K562 (cell line): ENCODE results near the gene STAB2. TPM values are rescaled to one million over a fixed set of nuclear protein-coding genes. Genes with fewer than 3 reads are reported as not detected.

Source experiments
- ATAC-seq: fragments of 200-7000 bp; cut with Tn5 transposase; 3 replicates; pipeline ENCODE4 v1.9.1; 2020; ENCODE audit warnings: moderate library complexity
- BruUV-seq: library from RNA; stranded (reverse); fragments of 400-500 nt; replicated peaks from 2 replicates; lab custom pipeline; 2021; lab: Mats Ljungman, UMichigan
- CTCF ChIA-PET: fragments of 300-600 bp; formaldehyde crosslinking; extraction: SDS; loops from one replicate; lab custom pipeline; 2021; ENCODE audit warnings: low intra/inter-chr PET ratio; lab: Yijun Ruan, JAX
- POLR2A ChIA-PET: fragments of 300-600, 350-650 bp; sonication (Branson Sonifier 250); formaldehyde crosslinking; extraction: SDS; loops from one replicate; lab custom pipeline; 2021; ENCODE audit warnings: antibody characterized with exemption, inconsistent platforms; lab: Yijun Ruan, JAX
- DNase-seq, 4 experiments: peaks; one replicate each; pipeline versions ENCODE4 v3.0.0 to v3.0.0-alpha.2; 2011 to 2018; ENCODE audit warnings: low spot score in 3 of 4, mixed read lengths in 3 of 4; ENCODE audit errors: extremely low read depth in 1 of 4
- FAIRE-seq: peaks from 2 replicates; lab custom pipeline; 2011; peaks lifted over from hg19 to GRCh38; lab: Jason Lieb, UNC
- H2AFZ ChIP-seq: 2 replicates; pipeline ENCODE4 v1.6.0; 2011; ENCODE audit warnings: low read depth, low read length, control low read depth, inconsistent platforms
- H3K27ac ChIP-seq: fragments of 200-600 bp; 3 replicates; pipeline ENCODE4 v1.8.0; 2011; ENCODE audit warnings: low read depth, mild to moderate bottlenecking, control low read depth, inconsistent platforms, low read length, moderate library complexity, mixed read lengths; ENCODE audit errors: extremely low read depth
- H3K27me3 ChIP-seq, 2 experiments: fragments of 300-600 bp in 1 of 2; 2 replicates in 1 of 2; 3 replicates in 1 of 2; pipeline versions ENCODE4 v1.6.0 to v1.8.0; 2011; ENCODE audit warnings: inconsistent platforms in 2 of 2, low read length in 2 of 2, mild to moderate bottlenecking in 1 of 2, mixed read lengths in 1 of 2, moderate library complexity in 1 of 2; ENCODE audit not compliant: control insufficient read depth in 2 of 2, insufficient read depth in 2 of 2
- H3K36me3 ChIP-seq: fragments of 300-600 bp; 3 replicates; pipeline ENCODE4 v1.8.0; 2011; ENCODE audit warnings: mild to moderate bottlenecking, low read length, inconsistent platforms; ENCODE audit not compliant: control insufficient read depth, insufficient read depth
- H3K4me1 ChIP-seq, 2 experiments: fragments of 200-600 bp in 1 of 2; replicated peaks in 1 of 2; 2 replicates in 1 of 2; 3 replicates in 1 of 2; pipeline versions ENCODE4 v1.5.1 to v1.8.0; 2011; ENCODE audit warnings: inconsistent platforms in 2 of 2, low read length in 2 of 2, mild to moderate bottlenecking in 1 of 2, mixed read lengths in 1 of 2, moderate library complexity in 1 of 2; ENCODE audit not compliant: control insufficient read depth in 2 of 2, insufficient read depth in 2 of 2
- H3K4me2 ChIP-seq: 2 replicates; pipeline ENCODE4 v1.6.1; 2011; ENCODE audit warnings: low read length, control low read depth, inconsistent platforms, mixed read lengths; ENCODE audit not compliant: insufficient read depth
- H3K4me3 ChIP-seq: fragments of 200-600 bp; sonication (generic), shearing (Covaris generic); 2 replicates; pipeline ENCODE4 v1.5.1; 2016; ENCODE audit warnings: control low read depth, inconsistent platforms
- H3K79me2 ChIP-seq: fragments of 200-600 bp; 3 replicates; pipeline ENCODE4 v1.8.0; 2011; ENCODE audit warnings: low read length, inconsistent platforms; ENCODE audit not compliant: control insufficient read depth, insufficient read depth
- H3K9ac ChIP-seq, 2 experiments: 2 replicates each; pipeline versions ENCODE4 v1.6.0 to v1.6.1; 2011; ENCODE audit warnings: low read depth in 2 of 2, low read length in 2 of 2, control low read depth in 1 of 2, inconsistent platforms in 1 of 2, mild to moderate bottlenecking in 1 of 2, mixed read lengths in 1 of 2; ENCODE audit not compliant: insufficient read depth in 1 of 2
- H3K9me1 ChIP-seq: one replicate; pipeline ENCODE4 v1.6.0; 2011; ENCODE audit warnings: inconsistent platforms, mild to moderate bottlenecking, low read length, moderate library complexity; ENCODE audit not compliant: control insufficient read depth, insufficient read depth
- H3K9me3 ChIP-seq: replicated peaks from 2 replicates; pipeline ENCODE4 v1.5.1; 2011; ENCODE audit warnings: low read depth, low read length, inconsistent platforms; ENCODE audit not compliant: control insufficient read depth, insufficient read depth
- H4K20me1 ChIP-seq: replicated peaks from 2 replicates; pipeline ENCODE4 v1.6.1; 2011; ENCODE audit warnings: low read length, inconsistent platforms, mixed read lengths; ENCODE audit not compliant: control insufficient read depth, insufficient read depth
- ASH1L ChIP-seq: fragments of 450-650 bp; IDR thresholded peaks from 2 replicates; pipeline ENCODE4 v1.6.1; 2018; ENCODE audit warnings: borderline replicate concordance, mild to moderate bottlenecking, low read depth; ENCODE audit not compliant: partially characterized antibody
- C11orf30 ChIP-seq: fragments of 450-650 bp; IDR thresholded peaks from 2 replicates; pipeline ENCODE4 v1.6.1; 2016; ENCODE audit warnings: low read depth, mild to moderate bottlenecking
- TCF3 ChIP-seq: sonication (generic); formaldehyde crosslinking; IDR thresholded peaks from 2 replicates; pipeline ENCODE4 v1.4.0; 2020; ENCODE audit warnings: mild to moderate bottlenecking, missing genetic modification reagents
- TCFL5 ChIP-seq: fragments of 250-450 bp; sonication (Bioruptor Pico); conservative IDR thresholded peaks from 2 replicates; pipeline ENCODE4 v1.6.1; 2021; ENCODE audit warnings: mild to moderate bottlenecking, moderate library complexity, matching md5 sums
- ZNF316 ChIP-seq: fragments of 450-650 bp; IDR thresholded peaks from 2 replicates; pipeline ENCODE4 v1.6.1; 2016
- ZNF707 ChIP-seq: fragments of 250-450 bp; sonication (Bioruptor Pico); conservative IDR thresholded peaks from 2 replicates; pipeline ENCODE4 v1.8.0; 2022; ENCODE audit warnings: inconsistent platforms, mild to moderate bottlenecking, moderate library complexity
- WGBS: fragments of 100-300 bp; shearing (Covaris generic); methylation state at CpG from one replicate; pipeline ENCODE4 v1.1.6; 2016; ENCODE audit warnings: low coverage, mixed read lengths; ENCODE audit not compliant: insufficient coverage; ENCODE audit errors: missing lambda C conversion rate; 5-methylcytosine and 5-hydroxymethylcytosine counted together
- in situ Hi-C: fragments of 300-500 bp; cut with MboI; formaldehyde crosslinking; loops from 4 replicates; pipeline ENCODE4 v1.15.0; 2018; ENCODE audit warnings: inconsistent platforms, mixed read lengths
- intact Hi-C: fragments of 100-400 bp; cut with micrococcal nuclease; formaldehyde crosslinking; loops from 2 replicates; pipeline ENCODE4 v1.14.2; 2022
- polyA plus RNA-seq, 8 experiments: library from polyadenylated mRNA; depleted of rRNA in 4 of 8; stranded (reverse) in 5 of 8; unstranded in 3 of 8; fragments of >200 nt; fragmentation: Nextera tagmentation in 2 of 8; fragmentation: Illumina TruSeq in 1 of 8; extraction: Ambion mirVana in 2 of 8; extraction: Trizol in 1 of 8; gene quantifications; 2 replicates each; pipeline versions ENCODE4 v1.2.1 to v1.2.3, GENCODE V29; 2011 to 2014; ENCODE audit warnings: inconsistent platforms in 1 of 8, missing spikeins in 1 of 8
- total RNA-seq, 7 experiments: library from RNA; depleted of rRNA in 6 of 7; stranded (reverse); fragments of >200 nt in 6 of 7; fragmentation: Illumina TruSeq in 2 of 7; extraction: Trizol in 2 of 7; gene quantifications; 2 replicates each; pipeline versions ENCODE4 v1.2.1 to v1.2.3, GENCODE V29; 2011 to 2021; ENCODE audit warnings: low replicate concordance in 1 of 7
- TF ChIP-seq, protein P1 (sequence below), 2 experiments: fragments of 450-650 bp; IDR thresholded peaks; 2 replicates each; pipeline ENCODE4 v1.6.1; 2016; ENCODE audit warnings: mild to moderate bottlenecking in 2 of 2, borderline replicate concordance in 1 of 2, low read depth in 1 of 2, moderate library complexity in 1 of 2
- TF ChIP-seq, protein P2 (sequence below): fragments of 450-650 bp; formaldehyde crosslinking; conservative IDR thresholded peaks from 2 replicates; pipeline ENCODE4 v1.4.0; 2022; ENCODE audit warnings: mild to moderate bottlenecking, missing genetic modification characterization
- TF ChIP-seq, protein P3 (sequence below), 2 experiments: IDR thresholded peaks; 2 replicates each; pipeline ENCODE4 v1.6.1; 2011; ENCODE audit warnings: borderline replicate concordance in 1 of 2, control low read depth in 1 of 2, low read depth in 1 of 2, low read length in 1 of 2, mild to moderate bottlenecking in 1 of 2, mixed read lengths in 1 of 2, moderate library complexity in 1 of 2; ENCODE audit not compliant: insufficient read depth in 1 of 2, insufficient read length in 1 of 2, poor library complexity in 1 of 2, severe bottlenecking in 1 of 2; ENCODE audit errors: extremely low read depth in 1 of 2

The STAB2 gene
- total and polyA plus RNA-seq, 9 of the 15 experiments (the other 6 are each of a cell fraction or from before 2014, with no cell fraction given): 0.10 TPM; not detected in 8

DNA sequence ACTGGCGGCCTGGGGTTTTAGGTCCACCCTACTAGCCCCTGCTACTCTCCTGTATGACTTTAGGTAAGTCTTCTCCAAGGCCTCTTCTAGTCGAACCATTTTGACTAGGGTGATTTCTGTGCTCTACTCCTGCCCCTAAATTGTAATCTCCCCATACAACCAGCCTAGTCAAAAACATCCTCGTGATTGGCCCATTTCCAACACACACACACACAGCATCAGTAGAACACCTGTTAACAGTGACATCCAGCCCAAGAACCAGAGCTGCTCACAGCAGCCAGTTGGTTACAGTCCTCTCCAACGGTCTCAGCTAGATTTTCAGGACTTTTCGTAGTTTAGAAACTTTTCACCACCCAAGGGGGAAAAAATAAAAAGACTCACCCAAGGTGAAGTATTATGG, 223.0 kb downstream of the STAB2 start (continued):
- TF ChIP-seq, protein P1, sequence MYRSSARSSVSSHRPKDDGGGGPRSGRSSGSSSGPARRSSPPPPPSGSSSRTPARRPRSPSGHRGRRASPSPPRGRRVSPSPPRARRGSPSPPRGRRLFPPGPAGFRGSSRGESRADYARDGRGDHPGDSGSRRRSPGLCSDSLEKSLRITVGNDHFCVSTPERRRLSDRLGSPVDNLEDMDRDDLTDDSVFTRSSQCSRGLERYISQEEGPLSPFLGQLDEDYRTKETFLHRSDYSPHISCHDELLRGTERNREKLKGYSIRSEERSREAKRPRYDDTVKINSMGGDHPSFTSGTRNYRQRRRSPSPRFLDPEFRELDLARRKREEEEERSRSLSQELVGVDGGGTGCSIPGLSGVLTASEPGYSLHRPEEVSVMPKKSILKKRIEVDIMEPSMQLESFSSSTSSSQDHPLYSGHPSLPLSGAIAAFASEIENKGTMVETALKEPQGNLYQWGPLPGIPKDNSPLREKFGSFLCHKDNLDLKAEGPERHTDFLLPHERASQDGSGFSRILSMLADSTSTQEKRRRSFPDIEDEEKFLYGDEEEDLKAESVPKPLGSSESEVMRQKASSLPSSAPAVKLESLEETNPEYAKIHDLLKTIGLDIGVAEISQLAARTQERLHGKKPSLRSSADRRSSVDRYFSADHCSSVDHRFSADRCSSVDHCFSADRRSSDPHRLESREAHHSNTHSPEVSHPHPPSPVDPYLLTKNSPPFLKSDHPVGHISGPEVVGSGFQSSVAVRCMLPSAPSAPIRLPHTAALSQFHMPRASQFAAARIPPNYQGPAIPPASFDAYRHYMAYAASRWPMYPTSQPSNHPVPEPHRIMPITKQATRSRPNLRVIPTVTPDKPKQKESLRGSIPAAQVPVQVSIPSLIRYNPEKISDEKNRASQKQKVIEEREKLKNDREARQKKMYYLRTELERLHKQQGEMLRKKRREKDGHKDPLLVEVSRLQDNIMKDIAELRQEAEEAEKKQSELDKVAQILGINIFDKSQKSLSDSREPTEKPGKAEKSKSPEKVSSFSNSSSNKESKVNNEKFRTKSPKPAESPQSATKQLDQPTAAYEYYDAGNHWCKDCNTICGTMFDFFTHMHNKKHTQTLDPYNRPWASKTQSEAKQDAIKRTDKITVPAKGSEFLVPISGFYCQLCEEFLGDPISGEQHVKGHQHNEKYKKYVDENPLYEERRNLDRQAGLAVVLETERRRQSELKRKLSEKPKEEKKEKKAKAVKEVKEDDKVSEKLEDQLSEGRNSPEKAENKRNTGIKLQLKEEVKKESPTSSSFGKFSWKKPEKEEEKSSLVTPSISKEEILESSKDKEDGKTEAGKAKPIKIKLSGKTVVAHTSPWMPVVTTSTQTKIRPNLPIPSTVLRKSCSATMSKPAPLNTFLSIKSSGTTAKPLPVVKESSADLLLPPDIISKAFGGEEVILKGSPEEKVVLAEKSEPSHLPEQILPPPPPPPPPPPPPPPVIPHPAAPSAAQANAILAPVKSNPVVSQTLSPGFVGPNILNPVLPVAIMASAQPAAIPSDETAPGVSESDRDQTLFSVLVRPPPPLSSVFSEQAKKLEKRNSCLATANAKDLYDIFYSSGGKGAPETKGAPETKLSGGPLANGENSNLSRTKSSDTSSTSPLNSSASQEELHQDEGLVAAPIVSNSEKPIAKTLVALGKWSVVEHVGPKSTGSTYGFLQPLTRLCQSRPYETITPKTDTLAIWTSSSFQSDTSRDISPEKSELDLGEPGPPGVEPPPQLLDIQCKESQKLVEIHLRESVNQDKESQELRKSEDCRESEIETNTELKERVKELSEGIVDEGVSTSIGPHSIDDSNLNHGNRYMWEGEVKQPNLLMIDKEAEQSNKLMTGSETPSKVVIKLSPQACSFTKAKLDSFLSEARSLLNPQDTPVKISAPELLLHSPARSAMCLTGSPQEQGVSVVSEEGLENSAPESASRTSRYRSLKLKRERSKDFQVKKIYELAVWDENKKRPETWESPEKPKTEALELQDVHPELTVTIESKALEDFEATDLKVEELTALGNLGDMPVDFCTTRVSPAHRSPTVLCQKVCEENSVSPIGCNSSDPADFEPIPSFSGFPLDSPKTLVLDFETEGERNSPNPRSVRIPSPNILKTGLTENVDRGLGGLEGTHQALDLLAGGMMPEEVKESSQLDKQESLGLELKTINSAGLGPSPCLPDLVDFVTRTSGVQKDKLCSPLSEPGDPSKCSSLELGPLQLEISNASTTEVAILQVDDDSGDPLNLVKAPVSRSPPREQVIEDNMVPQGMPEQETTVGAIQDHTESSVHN (IDR thresholded peaks at IDR 0.05; ENCODE audit: borderline replicate concordance in 1 of 2, low read depth in 1 of 2): no peak
- TF ChIP-seq, all 486 proteins: peak for 0

DNA sequence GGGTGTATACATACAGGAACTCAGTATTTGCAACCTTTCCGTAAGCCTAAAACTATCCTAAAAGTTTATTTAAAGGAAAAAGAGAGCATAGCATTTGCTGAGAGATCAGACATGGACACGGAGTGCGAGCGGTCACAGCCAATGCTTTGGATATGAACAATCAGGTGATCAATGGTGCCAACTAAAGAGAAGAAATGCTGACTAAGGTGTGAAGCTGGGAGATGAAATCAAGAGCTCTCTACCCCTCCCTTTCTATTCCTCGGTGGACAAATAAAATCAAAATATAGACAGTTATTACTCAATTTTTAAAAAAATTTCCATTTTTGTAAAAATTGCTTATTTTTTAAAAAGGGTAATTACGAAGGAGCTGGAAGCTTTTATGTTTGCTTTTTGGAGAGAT, 224.7 kb downstream of the STAB2 start:
- peaks cover 64% of the 10 kb centered on the region for H3K79me2 ChIP-seq
- in situ Hi-C loops: no loop called here
- no peak overlapping the region for H3K4me3 ChIP-seq
- ATAC-seq (no peak), DNase-seq (no peak), FAIRE-seq (no peak)
- H3K36me3 ChIP-seq: peaks cover 87% of the 10 kb centered on the region
- no peaks in the 10 kb centered on the region for H3K27me3 ChIP-seq
- intact Hi-C loops: no loop called here
- TSS peak; percentile 3 for BruUV-seq
- H3K9me1 ChIP-seq: no peaks in the 10 kb centered on the region
- peaks cover 2% of the 10 kb centered on the region; the same call in 1 of the 2 replicates for H3K9me3 ChIP-seq
- H2AFZ ChIP-seq: no peak overlapping the region
- no peak overlapping the region for H3K4me2 ChIP-seq
- 96% methylated on average over 6 of the region's 6 CpGs for WGBS
- H3K4me1 ChIP-seq: peaks cover 14 to 39% of the 10 kb centered on the region in 2 experiments; a peak in 4 of 5 replicates
- CTCF ChIA-PET: interaction anchor here (0.6 kb wide), 1 partner anchor 30 kb away, joined by 3 read pairs; no protein-coding TSS in a partner anchor
- H3K27ac ChIP-seq: no peak overlapping the region
- H4K20me1 ChIP-seq: peaks cover 7% of the 10 kb centered on the region; the same call in 1 of the 2 replicates
- POLR2A ChIA-PET: no interaction called here
- no peak overlapping the region for H3K9ac ChIP-seq
- TF ChIP-seq ASH1L (no peak), TCFL5 (CRISPR knock-in tag) (no peak), TCF3 (CRISPR knock-in tag) (no peak), ZNF707 (no peak), ZNF316 (peak; percentile 59), C11orf30 (peak; percentile 56; the same call in 1 of the 2 replicates)
- TF ChIP-seq, protein P2, sequence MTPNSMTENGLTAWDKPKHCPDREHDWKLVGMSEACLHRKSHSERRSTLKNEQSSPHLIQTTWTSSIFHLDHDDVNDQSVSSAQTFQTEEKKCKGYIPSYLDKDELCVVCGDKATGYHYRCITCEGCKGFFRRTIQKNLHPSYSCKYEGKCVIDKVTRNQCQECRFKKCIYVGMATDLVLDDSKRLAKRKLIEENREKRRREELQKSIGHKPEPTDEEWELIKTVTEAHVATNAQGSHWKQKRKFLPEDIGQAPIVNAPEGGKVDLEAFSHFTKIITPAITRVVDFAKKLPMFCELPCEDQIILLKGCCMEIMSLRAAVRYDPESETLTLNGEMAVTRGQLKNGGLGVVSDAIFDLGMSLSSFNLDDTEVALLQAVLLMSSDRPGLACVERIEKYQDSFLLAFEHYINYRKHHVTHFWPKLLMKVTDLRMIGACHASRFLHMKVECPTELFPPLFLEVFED: no peak
- TF ChIP-seq, protein P3, sequence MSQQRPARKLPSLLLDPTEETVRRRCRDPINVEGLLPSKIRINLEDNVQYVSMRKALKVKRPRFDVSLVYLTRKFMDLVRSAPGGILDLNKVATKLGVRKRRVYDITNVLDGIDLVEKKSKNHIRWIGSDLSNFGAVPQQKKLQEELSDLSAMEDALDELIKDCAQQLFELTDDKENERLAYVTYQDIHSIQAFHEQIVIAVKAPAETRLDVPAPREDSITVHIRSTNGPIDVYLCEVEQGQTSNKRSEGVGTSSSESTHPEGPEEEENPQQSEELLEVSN (IDR thresholded peaks at IDR 0.05; ENCODE audit: borderline replicate concordance in 1 of 2, extremely low read depth in 1 of 2, insufficient read depth in 1 of 2, insufficient read length in 1 of 2, low read depth in 1 of 2, low read length in 1 of 2, poor library complexity in 1 of 2, severe bottlenecking in 1 of 2): no peak
